ENCODE measurements around the gene CNOT6L.

The CNOT6L gene

DNA sequence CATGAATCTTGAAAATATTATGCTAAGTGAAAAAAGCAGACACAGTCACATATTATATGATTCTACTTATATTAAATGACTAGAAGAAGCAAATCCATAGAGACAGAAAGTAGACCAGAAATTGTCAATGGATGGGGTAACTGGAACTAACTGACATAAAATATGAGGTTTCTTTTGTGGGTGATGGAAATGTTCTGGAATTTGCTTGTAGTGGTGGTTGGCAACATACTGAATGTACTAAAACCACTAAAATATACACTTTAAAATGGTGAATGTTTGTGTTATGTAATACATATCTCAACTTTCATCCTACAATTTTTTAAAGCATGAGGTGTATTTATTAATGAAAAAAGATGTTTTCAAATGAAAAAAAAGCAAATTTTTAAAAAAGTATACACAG is 14.7 kb downstream of the CNOT6L start:
- peaks cover 4% of the 10 kb centered on the region for H3K36me3 ChIP-seq (ENCODE audit: control insufficient read depth, insufficient read depth, low read length)
- H3K4me3 ChIP-seq (ENCODE audit: insufficient read depth, low read depth, low read length, poor library complexity, severe bottlenecking) = no peak overlapping the region
- DNase-seq = no peak
- H3K27me3 ChIP-seq (replicated peaks; ENCODE audit: control insufficient read depth, insufficient read depth, low read length, poor library complexity, severe bottlenecking) = no peaks in the 10 kb centered on the region
- no peaks in the 10 kb centered on the region for H3K9me3 ChIP-seq (ENCODE audit: control insufficient read depth, low read length)
- peaks cover 22% of the 10 kb centered on the region for H3K4me1 ChIP-seq (ENCODE audit: control insufficient read depth, insufficient read depth, low read length, poor library complexity, severe bottlenecking)
- no peak overlapping the region for H3K27ac ChIP-seq (ENCODE audit: insufficient read depth, low read length, poor library complexity, severe bottlenecking)

- no peaks in the 10 kb centered on the region for H3K27me3 ChIP-seq (replicated peaks; ENCODE audit: control insufficient read depth, insufficient read depth, low read length, poor library complexity, severe bottlenecking)
- peaks cover 4% of the 10 kb centered on the region for H3K36me3 ChIP-seq (ENCODE audit: control insufficient read depth, insufficient read depth, low read length)
- H3K4me1 ChIP-seq (ENCODE audit: control insufficient read depth, insufficient read depth, low read length, poor library complexity, severe bottlenecking) = peaks cover 33% of the 10 kb centered on the region
- no peak for DNase-seq
- H3K27ac ChIP-seq (ENCODE audit: insufficient read depth, low read length, poor library complexity, severe bottlenecking) = no peak overlapping the region
- no peaks in the 10 kb centered on the region for H3K9me3 ChIP-seq (ENCODE audit: control insufficient read depth, low read length)
- no peak overlapping the region for H3K4me3 ChIP-seq (ENCODE audit: insufficient read depth, low read depth, low read length, poor library complexity, severe bottlenecking)
Measured at GRCh38 chr4:77802402-77802801, 16.8 kb downstream of the CNOT6L start.

DNA sequence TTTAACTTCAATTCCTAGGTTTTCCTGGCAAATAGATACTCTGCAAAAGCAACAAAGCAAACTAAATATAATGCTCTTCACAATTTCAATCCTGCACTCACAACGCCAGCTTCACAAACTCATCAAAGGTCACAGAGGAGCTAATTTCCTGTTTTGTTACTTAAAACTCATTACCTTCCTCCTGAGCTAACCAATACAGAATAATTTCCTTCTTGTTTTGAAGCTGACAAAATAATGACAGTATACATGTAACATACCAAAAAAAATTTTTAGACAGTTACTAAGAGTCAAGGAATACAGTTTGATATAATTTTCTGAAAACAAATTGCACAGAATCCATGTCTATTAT is 17.9 kb downstream of the CNOT6L start:
- peaks cover 33% of the 10 kb centered on the region for H3K4me1 ChIP-seq (ENCODE audit: control insufficient read depth, insufficient read depth, low read length, poor library complexity, severe bottlenecking)
- DNase-seq = no peak
- H3K36me3 ChIP-seq (ENCODE audit: control insufficient read depth, insufficient read depth, low read length) = peaks cover 4% of the 10 kb centered on the region
- peak overlapping the region; percentile 22 for H3K4me3 ChIP-seq (ENCODE audit: insufficient read depth, low read depth, low read length, poor library complexity, severe bottlenecking)
- H3K9me3 ChIP-seq (ENCODE audit: control insufficient read depth, low read length) = no peaks in the 10 kb centered on the region
- peak overlapping the region; percentile 38 for H3K27ac ChIP-seq (ENCODE audit: insufficient read depth, low read length, poor library complexity, severe bottlenecking)
- no peaks in the 10 kb centered on the region for H3K27me3 ChIP-seq (replicated peaks; ENCODE audit: control insufficient read depth, insufficient read depth, low read length, poor library complexity, severe bottlenecking)

GRCh38 chr4:77800483-77801259 is 18.5 kb downstream of the CNOT6L start:
- Histone ChIP-seq H3K36me3 (ENCODE audit: control insufficient read depth, insufficient read depth, low read length) (peaks cover 4% of the 10 kb centered on the region), H3K9me3 (ENCODE audit: control insufficient read depth, low read length) (no peaks in the 10 kb centered on the region), H3K4me3 (ENCODE audit: insufficient read depth, low read depth, low read length, poor library complexity, severe bottlenecking) (peak overlapping the region; percentile 22), H3K27ac (ENCODE audit: insufficient read depth, low read length, poor library complexity, severe bottlenecking) (peak overlapping the region; percentile 38), H3K4me1 (ENCODE audit: control insufficient read depth, insufficient read depth, low read length, poor library complexity, severe bottlenecking) (peaks cover 30% of the 10 kb centered on the region), H3K27me3 (replicated peaks; ENCODE audit: control insufficient read depth, insufficient read depth, low read length, poor library complexity, severe bottlenecking) (no peaks in the 10 kb centered on the region)
- no peak for DNase-seq

GRCh38 chr4:77800077-77800476 is 19.1 kb downstream of the CNOT6L start:
- DNase-seq = no peak
- H3K27ac ChIP-seq (ENCODE audit: insufficient read depth, low read length, poor library complexity, severe bottlenecking) = no peak overlapping the region
- H3K4me3 ChIP-seq (ENCODE audit: insufficient read depth, low read depth, low read length, poor library complexity, severe bottlenecking) = no peak overlapping the region
- H3K9me3 ChIP-seq (ENCODE audit: control insufficient read depth, low read length) = no peaks in the 10 kb centered on the region
- peaks cover 27% of the 10 kb centered on the region for H3K4me1 ChIP-seq (ENCODE audit: control insufficient read depth, insufficient read depth, low read length, poor library complexity, severe bottlenecking)
- H3K27me3 ChIP-seq (replicated peaks; ENCODE audit: control insufficient read depth, insufficient read depth, low read length, poor library complexity, severe bottlenecking) = no peaks in the 10 kb centered on the region
- peaks cover 4% of the 10 kb centered on the region for H3K36me3 ChIP-seq (ENCODE audit: control insufficient read depth, insufficient read depth, low read length)

DNA sequence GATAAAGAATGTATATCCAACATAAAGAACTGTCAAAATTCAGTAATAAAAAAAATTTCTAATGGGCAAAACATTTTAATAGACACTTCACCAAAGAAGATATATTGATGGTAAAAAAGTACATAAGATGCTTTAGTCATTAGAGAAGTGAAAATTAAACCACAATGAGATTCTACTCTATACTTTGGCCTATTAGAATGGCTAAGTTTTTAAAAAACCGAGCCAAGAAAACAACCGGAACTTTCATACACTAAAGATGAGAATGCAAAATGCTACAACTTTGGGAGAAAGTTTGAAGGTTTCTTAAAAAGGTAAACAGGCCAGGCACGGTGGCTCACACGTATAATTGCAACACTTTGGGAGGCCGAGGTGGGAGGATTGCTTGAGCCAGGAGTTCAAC is 20.8 kb downstream of the CNOT6L start:
- peaks cover 28% of the 10 kb centered on the region for H3K4me1 ChIP-seq (ENCODE audit: control insufficient read depth, insufficient read depth, low read length, poor library complexity, severe bottlenecking)
- no peak for DNase-seq
- no peak overlapping the region for H3K4me3 ChIP-seq (ENCODE audit: insufficient read depth, low read depth, low read length, poor library complexity, severe bottlenecking)
- peak overlapping the region; percentile 16 for H3K27ac ChIP-seq (ENCODE audit: insufficient read depth, low read length, poor library complexity, severe bottlenecking)
- no peaks in the 10 kb centered on the region for H3K9me3 ChIP-seq (ENCODE audit: control insufficient read depth, low read length)
- no peaks in the 10 kb centered on the region for H3K27me3 ChIP-seq (replicated peaks; ENCODE audit: control insufficient read depth, insufficient read depth, low read length, poor library complexity, severe bottlenecking)
- no peaks in the 10 kb centered on the region for H3K36me3 ChIP-seq (ENCODE audit: control insufficient read depth, insufficient read depth, low read length)

GRCh38 chr4:77797239-77797638 is 21.9 kb downstream of the CNOT6L start:
- Histone ChIP-seq H3K4me1 (ENCODE audit: control insufficient read depth, insufficient read depth, low read length, poor library complexity, severe bottlenecking) (peaks cover 29% of the 10 kb centered on the region), H3K27me3 (replicated peaks; ENCODE audit: control insufficient read depth, insufficient read depth, low read length, poor library complexity, severe bottlenecking) (no peaks in the 10 kb centered on the region)

DNA sequence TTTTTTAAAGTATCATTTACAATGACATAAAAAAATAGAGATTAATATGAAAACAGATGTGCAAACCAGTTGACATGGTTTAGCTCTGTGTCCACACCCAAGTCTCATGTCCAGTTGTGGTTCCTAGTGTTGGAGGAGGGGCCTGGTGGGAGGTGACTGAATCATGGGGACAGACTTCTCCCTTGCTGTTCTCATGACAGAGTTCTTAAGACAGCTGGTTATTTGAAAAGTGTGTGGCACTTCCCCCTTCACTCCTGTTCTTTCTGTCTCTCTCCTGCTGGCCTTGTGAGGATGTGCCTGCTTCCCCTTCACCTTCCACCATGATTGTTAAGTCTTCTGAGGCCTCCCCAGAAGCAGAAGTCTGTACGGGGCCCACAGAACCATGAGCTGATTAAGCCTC is 23.8 kb downstream of the CNOT6L start:
- H3K27ac ChIP-seq (ENCODE audit: insufficient read depth, low read length, poor library complexity, severe bottlenecking) = no peak overlapping the region
- no peaks in the 10 kb centered on the region for H3K9me3 ChIP-seq (ENCODE audit: control insufficient read depth, low read length)
- no peak overlapping the region for H3K4me3 ChIP-seq (ENCODE audit: insufficient read depth, low read depth, low read length, poor library complexity, severe bottlenecking)
- no peak for DNase-seq
- H3K4me1 ChIP-seq (ENCODE audit: control insufficient read depth, insufficient read depth, low read length, poor library complexity, severe bottlenecking) = peaks cover 34% of the 10 kb centered on the region
- no peaks in the 10 kb centered on the region for H3K36me3 ChIP-seq (ENCODE audit: control insufficient read depth, insufficient read depth, low read length)
- no peaks in the 10 kb centered on the region for H3K27me3 ChIP-seq (replicated peaks; ENCODE audit: control insufficient read depth, insufficient read depth, low read length, poor library complexity, severe bottlenecking)

More at GRCh38 chr4:77797239-77797638, 21.9 kb downstream of the CNOT6L start:
- no peak for DNase-seq
- H3K36me3 ChIP-seq (ENCODE audit: control insufficient read depth, insufficient read depth, low read length) = no peaks in the 10 kb centered on the region
- no peak overlapping the region for H3K4me3 ChIP-seq (ENCODE audit: insufficient read depth, low read depth, low read length, poor library complexity, severe bottlenecking)
- no peaks in the 10 kb centered on the region for H3K9me3 ChIP-seq (ENCODE audit: control insufficient read depth, low read length)
- no peak overlapping the region for H3K27ac ChIP-seq (ENCODE audit: insufficient read depth, low read length, poor library complexity, severe bottlenecking)

- H3K4me3 ChIP-seq (ENCODE audit: insufficient read depth, low read depth, low read length, poor library complexity, severe bottlenecking) = no peak overlapping the region
Measured at GRCh38 chr4:77790146-77790545, 29.0 kb downstream of the CNOT6L start.

GRCh38 chr4:77788990-77789389 is 30.2 kb downstream of the CNOT6L start:
- no peak for DNase-seq
- no peaks in the 10 kb centered on the region for H3K9me3 ChIP-seq (ENCODE audit: control insufficient read depth, low read length)
- H3K27me3 ChIP-seq (replicated peaks; ENCODE audit: control insufficient read depth, insufficient read depth, low read length, poor library complexity, severe bottlenecking) = no peaks in the 10 kb centered on the region
- H3K4me1 ChIP-seq (ENCODE audit: control insufficient read depth, insufficient read depth, low read length, poor library complexity, severe bottlenecking) = peaks cover 29% of the 10 kb centered on the region
- no peak overlapping the region for H3K27ac ChIP-seq (ENCODE audit: insufficient read depth, low read length, poor library complexity, severe bottlenecking)
- no peak overlapping the region for H3K4me3 ChIP-seq (ENCODE audit: insufficient read depth, low read depth, low read length, poor library complexity, severe bottlenecking)
- H3K36me3 ChIP-seq (ENCODE audit: control insufficient read depth, insufficient read depth, low read length) = no peaks in the 10 kb centered on the region

More at GRCh38 chr4:77790146-77790545, 29.0 kb downstream of the CNOT6L start:
- peaks cover 29% of the 10 kb centered on the region for H3K4me1 ChIP-seq (ENCODE audit: control insufficient read depth, insufficient read depth, low read length, poor library complexity, severe bottlenecking)
- no peak for DNase-seq
- H3K27me3 ChIP-seq (replicated peaks; ENCODE audit: control insufficient read depth, insufficient read depth, low read length, poor library complexity, severe bottlenecking) = no peaks in the 10 kb centered on the region
- no peaks in the 10 kb centered on the region for H3K36me3 ChIP-seq (ENCODE audit: control insufficient read depth, insufficient read depth, low read length)
- H3K27ac ChIP-seq (ENCODE audit: insufficient read depth, low read length, poor library complexity, severe bottlenecking) = no peak overlapping the region
- H3K9me3 ChIP-seq (ENCODE audit: control insufficient read depth, low read length) = no peaks in the 10 kb centered on the region
